Measurements from ENCODE around the gene EEF2K. TPM values are rescaled to one million over a fixed set of nuclear protein-coding genes. Genes with fewer than 3 reads are reported as not detected.

EEF2K gene
- total and polyA plus RNA-seq, 2 donors (not counting 1 experiment from before 2014, with no cell fraction given) = 11.8 to 28.7 TPM

- Histone ChIP-seq H4K20me1 (ENCODE audit: control insufficient read depth, insufficient read depth, low read length, poor library complexity, severe bottlenecking) (no peaks in the 10 kb centered on the region), H3K27me3 (replicated peaks in 1 of 4; ENCODE audit: control extremely low read depth in 1 of 4, control insufficient read depth in 3 of 4, insufficient read depth in 4 of 4, low read length in 3 of 4) (no peaks in the 10 kb centered on the region), H3K4me2 (replicated peaks; ENCODE audit: low read depth, low read length, poor library complexity, severe bottlenecking) (peak overlapping the region; percentile 88), H3K4me3 (ENCODE audit: control extremely low read depth in 1 of 5, extremely low read depth in 1 of 5, insufficient read depth in 1 of 5, low read depth in 2 of 5, low read length in 4 of 5) (no peak overlapping the region), H3K9ac (ENCODE audit: low read length) (peak overlapping the region; percentile 71), H3K4me1 (ENCODE audit: control insufficient read depth in 2 of 2, insufficient read depth in 2 of 2, low read length in 2 of 2) (peaks cover 32 to 40% of the 10 kb centered on the region in 2 donors), H3K27ac (ENCODE audit: low read length in 2 of 2) (peak overlapping the region; percentile 96 to 100), H3K36me3 (replicated peaks in 1 of 2; ENCODE audit: control extremely low read depth in 1 of 2, control insufficient read depth in 1 of 2, extremely low read depth in 1 of 2, insufficient read depth in 2 of 2, low read length in 1 of 2) (no peaks in the 10 kb centered on the region), H3K79me2 (ENCODE audit: control insufficient read depth, insufficient read depth, low read length) (no peaks in the 10 kb centered on the region), H3K9me3 (ENCODE audit: control extremely low read depth in 1 of 3, control insufficient read depth in 2 of 3, insufficient read depth in 1 of 3, low read length in 2 of 3) (peaks cover 0 to 4% (median 0%) of the 10 kb centered on the region in 3 donors), H2AFZ (ENCODE audit: insufficient read depth, low read depth, low read length, poor library complexity, severe bottlenecking) (no peak overlapping the region)
- intact Hi-C loops (cut with micrococcal nuclease) = loop anchor here (1.0 to 2.0 kb wide), 3 partner anchors 111 to 589 kb away; partner anchors contain the start of genes METTL9 and PDZD9
- ChIA-PET POLR2A (interaction anchor here (0.8 to 5.0 kb wide), 6 partner anchors 18 to 368 kb away, joined by 3 to 28 read pairs (median 7); partner anchors contain the start of genes EEF2K and MOSMO), CTCF (interaction anchor here (0.7 to 7.0 kb wide), 21 partner anchors 10 to 1352 kb away, joined by 3 to 97 read pairs (median 5); partner anchors contain the start of genes EEF2K, MOSMO, PDZD9 and POLR3E)
- ATAC-seq (ENCODE audit: low read depth) = no peak
- no peaks in the 10 kb centered on the region for H3K9me3 Mint-ChIP-seq (ENCODE audit: insufficient read depth)
- 86% methylated on average over 1 of the region's 2 CpGs for WGBS (ENCODE audit: insufficient coverage)
- peaks cover 37% of the 10 kb centered on the region for H3K4me1 Mint-ChIP-seq
- no peak overlapping the region for H3K4me3 Mint-ChIP-seq
- TF ChIP-seq EZH2 (IDR thresholded peaks at IDR 0.05; ENCODE audit: borderline replicate concordance, insufficient read depth, low read depth, low read length, poor library complexity, severe bottlenecking) = no peak
- TF ChIP-seq CTCF (IDR thresholded peaks at IDR 0.05) = no peak
- peak overlapping the region; percentile 100 for H3K27ac Mint-ChIP-seq
- no peak for DNase-seq
- H3K27me3 Mint-ChIP-seq = no peaks in the 10 kb centered on the region
These were observed 17.8 kb upstream of the EEF2K start for GRCh38 chr16:22188267-22188594.
